Common myeloid progenitor, CD34-positive (primary cell): ENCODE data around the gene PCDH15.

Source experiments
- CTCF ChIA-PET: fragments of 350-600 bp; sonication (Branson Sonifier 250); formaldehyde crosslinking; loops from one replicate; lab custom pipeline; 2021; ENCODE audit warnings: antibody characterized with exemption; lab: Charles Lee
- POLR2A ChIA-PET: fragments of 350-600 bp; sonication (Branson Sonifier 250); formaldehyde crosslinking; loops from one replicate; lab custom pipeline; 2021; ENCODE audit warnings: antibody characterized with exemption; lab: Charles Lee
- DNase-seq, 3 donors: peaks; one replicate each; pipeline versions ENCODE4 v3.0.0 to v3.0.0-alpha.2; 2013
- H3K27ac ChIP-seq, 2 experiments: 1 replicate in 1 of 2; 2 replicates in 1 of 2; pipeline ENCODE4 v1.7.0; 2013; ENCODE audit warnings: inconsistent platforms in 2 of 2, low read length in 2 of 2, mild to moderate bottlenecking in 2 of 2, low read depth in 1 of 2, moderate library complexity in 1 of 2; ENCODE audit not compliant: severe bottlenecking in 2 of 2, insufficient read depth in 1 of 2, poor library complexity in 1 of 2
- H3K27me3 ChIP-seq, 5 experiments: replicated peaks in 2 of 5; 1 replicate in 3 of 5; 2 replicates in 2 of 5; pipeline versions ENCODE4 v1.6.1 to v1.7.0; 2013; ENCODE audit warnings: low read length in 4 of 5, mild to moderate bottlenecking in 2 of 5, moderate library complexity in 2 of 5, inconsistent platforms in 1 of 5; ENCODE audit not compliant: insufficient read depth in 5 of 5, control insufficient read depth in 4 of 5
- H3K36me3 ChIP-seq, 4 experiments: 1 replicate in 2 of 4; 2 replicates in 2 of 4; pipeline versions ENCODE4 v1.6.1 to v1.7.0; 2013; ENCODE audit warnings: low read length in 3 of 4, control low read depth in 1 of 4, mild to moderate bottlenecking in 1 of 4; ENCODE audit not compliant: control insufficient read depth in 4 of 4, insufficient read depth in 4 of 4
- H3K4me1 ChIP-seq, 4 experiments: 1 replicate in 3 of 4; 2 replicates in 1 of 4; pipeline versions ENCODE4 v1.6.1 to v1.7.1; 2013; ENCODE audit warnings: low read length in 3 of 4, mild to moderate bottlenecking in 3 of 4, control low read depth in 1 of 4, inconsistent platforms in 1 of 4, moderate library complexity in 1 of 4; ENCODE audit not compliant: control insufficient read depth in 4 of 4, insufficient read depth in 4 of 4; ENCODE audit errors: control extremely low read depth in 1 of 4
- H3K4me3 ChIP-seq, 7 experiments: 1 replicate in 4 of 7; 2 replicates in 3 of 7; pipeline versions ENCODE4 v1.5.1 to v1.7.0; 2013; ENCODE audit warnings: mild to moderate bottlenecking in 7 of 7, low read length in 6 of 7, moderate library complexity in 6 of 7, inconsistent platforms in 2 of 7, low read depth in 2 of 7, control low read depth in 1 of 7; ENCODE audit not compliant: insufficient read depth in 4 of 7, control insufficient read depth in 1 of 7; ENCODE audit errors: extremely low read depth in 1 of 7
- H3K9me3 ChIP-seq, 5 experiments: 1 replicate in 4 of 5; 2 replicates in 1 of 5; pipeline versions ENCODE4 v1.6.1 to v1.7.1; 2013; ENCODE audit warnings: low read length in 4 of 5, mild to moderate bottlenecking in 2 of 5, inconsistent platforms in 1 of 5, low read depth in 1 of 5, moderate library complexity in 1 of 5; ENCODE audit not compliant: control insufficient read depth in 4 of 5, insufficient read depth in 2 of 5; ENCODE audit errors: control extremely low read depth in 1 of 5
- WGBS: methylation state at CpG from one replicate; pipeline ENCODE4 v1.1.5; 2013; ENCODE audit not compliant: insufficient coverage; 5-methylcytosine and 5-hydroxymethylcytosine counted together

Gene PCDH15

GRCh38 chr10:54666192-54666591, 134.8 kb downstream of the PCDH15 start:
- Histone ChIP-seq H3K36me3 (no peaks in the 10 kb centered on the region), H3K4me1 (no peaks in the 10 kb centered on the region), H3K27ac (no peak overlapping the region), H3K27me3 (no peaks in the 10 kb centered on the region), H3K4me3 (no peak overlapping the region), H3K9me3 (no peaks in the 10 kb centered on the region)
- DNase-seq, result no peak
- POLR2A ChIA-PET, result no interaction called here
- CTCF ChIA-PET, result no interaction called here

DNA sequence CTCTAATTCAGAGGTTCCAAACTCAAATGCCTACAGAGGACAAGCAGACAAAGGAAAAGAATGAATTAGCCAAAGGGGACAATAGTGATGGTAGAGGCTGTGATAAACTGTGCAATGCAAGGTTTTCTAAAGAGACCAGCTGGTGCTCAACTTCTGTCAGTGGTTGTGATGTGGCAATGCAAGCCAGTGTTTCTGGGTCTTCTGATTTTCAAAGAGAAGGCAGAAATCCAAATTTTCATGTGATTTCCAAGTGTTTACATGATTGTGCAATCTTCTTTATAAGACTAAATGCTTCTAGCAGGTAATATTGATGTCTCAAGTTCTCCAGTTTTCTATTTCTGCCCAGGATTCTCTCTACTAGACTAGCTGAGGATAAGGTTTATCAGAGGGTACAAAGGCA, 135.9 kb downstream of the PCDH15 start:
- DNase-seq, result no peak
- CTCF ChIA-PET, result no interaction called here
- Histone ChIP-seq H3K4me3 (no peak overlapping the region), H3K36me3 (no peaks in the 10 kb centered on the region), H3K27ac (no peak overlapping the region), H3K9me3 (no peaks in the 10 kb centered on the region), H3K27me3 (no peaks in the 10 kb centered on the region), H3K4me1 (no peaks in the 10 kb centered on the region)
- POLR2A ChIA-PET, result no interaction called here

- Histone ChIP-seq H3K4me3 (no peak overlapping the region), H3K27me3 (no peaks in the 10 kb centered on the region), H3K9me3 (no peaks in the 10 kb centered on the region), H3K27ac (no peak overlapping the region), H3K36me3 (no peaks in the 10 kb centered on the region), H3K4me1 (no peaks in the 10 kb centered on the region)
- DNase-seq, result no peak
- CTCF ChIA-PET, result no interaction called here
- POLR2A ChIA-PET, result no interaction called here
Observed at GRCh38 chr10:54660397-54660796, 140.6 kb downstream of the PCDH15 start.

DNA sequence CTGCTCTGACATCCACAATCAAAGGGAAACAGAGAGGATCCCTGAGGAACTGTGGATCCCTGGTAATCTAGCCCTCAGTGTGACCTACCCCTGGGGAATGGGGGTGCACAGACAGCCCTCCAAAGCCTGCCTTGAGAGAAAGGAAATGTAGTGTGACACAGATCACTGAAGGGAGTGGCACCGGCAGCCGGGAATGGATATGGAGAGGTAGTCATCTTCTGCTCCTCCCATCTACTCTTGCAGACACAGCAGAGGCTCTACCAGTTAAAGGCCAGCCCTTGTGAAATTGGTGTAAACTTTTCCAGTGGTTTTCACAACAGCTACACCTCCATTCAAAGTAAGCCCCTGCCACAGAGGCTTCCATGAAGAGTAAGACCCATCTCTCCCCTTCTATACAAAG, 144.4 kb downstream of the PCDH15 start:
- H3K36me3 ChIP-seq, result no peaks in the 10 kb centered on the region
- WGBS, result no CpG with 5 or more reads among the region's 2 CpGs
- no peak overlapping the region for H3K4me3 ChIP-seq
- no peaks in the 10 kb centered on the region for H3K9me3 ChIP-seq
- no peaks in the 10 kb centered on the region for H3K4me1 ChIP-seq
- no peak overlapping the region for H3K27ac ChIP-seq
- H3K27me3 ChIP-seq, result peaks cover 0 to 5% (median 0%) of the 10 kb centered on the region in 5 experiments
- POLR2A ChIA-PET, result no interaction called here
- DNase-seq, result no peak
- CTCF ChIA-PET, result no interaction called here

GRCh38 chr10:54653518-54653917, 147.5 kb downstream of the PCDH15 start:
- H3K27me3 ChIP-seq, result peaks cover 0 to 12% (median 5%) of the 10 kb centered on the region in 5 experiments
- H3K36me3 ChIP-seq, result no peaks in the 10 kb centered on the region
- no peaks in the 10 kb centered on the region for H3K9me3 ChIP-seq
- CTCF ChIA-PET, result no interaction called here
- no peak overlapping the region for H3K27ac ChIP-seq
- no peaks in the 10 kb centered on the region for H3K4me1 ChIP-seq
- POLR2A ChIA-PET, result no interaction called here
- no peak overlapping the region for H3K4me3 ChIP-seq
- DNase-seq, result no peak
- WGBS, result 75% methylated on average over 2 of the region's 2 CpGs

DNA sequence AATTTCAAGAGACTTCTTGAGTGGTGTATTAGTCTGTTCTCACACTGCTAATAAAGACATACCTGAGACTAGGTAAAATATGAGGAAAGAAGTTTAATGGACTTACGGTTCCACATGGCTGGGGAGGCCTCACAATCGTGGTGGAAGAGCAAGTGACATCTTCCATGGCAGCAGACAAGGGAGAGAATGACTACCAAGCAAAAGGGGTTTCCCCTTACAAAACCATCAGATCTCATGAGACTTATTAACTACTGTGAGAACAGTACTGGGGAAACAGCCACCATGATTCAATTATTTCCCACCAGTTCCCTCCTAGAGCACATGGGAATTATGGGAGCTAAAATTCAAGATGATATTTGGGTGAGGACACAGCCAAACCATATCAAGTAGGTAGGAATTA, 150.5 kb downstream of the PCDH15 start:
- Histone ChIP-seq H3K4me3 (no peak overlapping the region), H3K27ac (no peak overlapping the region), H3K27me3 (peaks cover 0 to 14% (median 5%) of the 10 kb centered on the region in 5 experiments), H3K36me3 (no peaks in the 10 kb centered on the region), H3K9me3 (peaks cover 0 to 1% (median 0%) of the 10 kb centered on the region in 5 experiments), H3K4me1 (no peaks in the 10 kb centered on the region)
- WGBS, result 67% methylated on average over 1 of the region's 2 CpGs
- DNase-seq, result no peak
- CTCF ChIA-PET, result no interaction called here
- POLR2A ChIA-PET, result no interaction called here

GRCh38 chr10:54622017-54622416, 179.0 kb downstream of the PCDH15 start:
- POLR2A ChIA-PET, result no interaction called here

More at GRCh38 chr10:54622017-54622416, 179.0 kb downstream of the PCDH15 start:
- WGBS, result 0% methylated on average over 2 of the region's 3 CpGs
- CTCF ChIA-PET, result no interaction called here
- Histone ChIP-seq H3K27ac (no peak overlapping the region), H3K9me3 (no peaks in the 10 kb centered on the region), H3K27me3 (no peaks in the 10 kb centered on the region), H3K4me3 (peak overlapping the region in 3 of 7 experiments; percentile 4 to 43 (median 24)), H3K36me3 (no peaks in the 10 kb centered on the region), H3K4me1 (peaks cover 0 to 5% (median 0%) of the 10 kb centered on the region in 4 experiments)
- DNase-seq, result no peak
